Ectodermal cell (in vitro differentiated cells): Measurements from ENCODE around the gene CFAP299.
"Not testable (repeated sequence)": the region's sequence is repeated elsewhere in the genome, so short reads cannot be mapped to it uniquely, and the experiment has no call there.

Experiments
- H3K27ac ChIP-seq: 2 replicates; pipeline ENCODE4 v1.7.0; 2013; ENCODE audit warnings: mild to moderate bottlenecking, low read depth, low read length; ENCODE audit not compliant: insufficient read depth, poor library complexity, severe bottlenecking
- H3K27me3 ChIP-seq: 2 replicates; pipeline ENCODE4 v1.7.0; 2013; ENCODE audit warnings: mild to moderate bottlenecking, low read length; ENCODE audit not compliant: insufficient read depth, control insufficient read depth, poor library complexity, severe bottlenecking
- H3K36me3 ChIP-seq: one replicate; pipeline ENCODE4 v1.7.0; 2013; ENCODE audit warnings: low read length; ENCODE audit not compliant: control insufficient read depth, insufficient read depth
- H3K4me1 ChIP-seq: one replicate; pipeline ENCODE4 v1.7.0; 2013; ENCODE audit warnings: low read length; ENCODE audit not compliant: control insufficient read depth, insufficient read depth
- H3K4me3 ChIP-seq: 2 replicates; pipeline ENCODE4 v1.7.0; 2013; ENCODE audit warnings: low read depth, low read length, control low read depth; ENCODE audit not compliant: insufficient read depth
- H3K9me3 ChIP-seq: 2 replicates; pipeline ENCODE4 v1.7.0; 2013; ENCODE audit warnings: mild to moderate bottlenecking, low read length, moderate library complexity; ENCODE audit not compliant: control insufficient read depth
- WGBS, 2 experiments: methylation state at CpG; one replicate each; pipeline ENCODE4 v1.1.7; 2013; ENCODE audit warnings: missing lambda C conversion rate in 2 of 2; 5-methylcytosine and 5-hydroxymethylcytosine counted together

CFAP299 gene

GRCh38 chr4:80322716-80323115, 12.8 kb upstream of the CFAP299 start:
- H3K27ac ChIP-seq: no peak overlapping the region
- no peaks in the 10 kb centered on the region for H3K9me3 ChIP-seq
- H3K4me1 ChIP-seq: no peaks in the 10 kb centered on the region
- peaks cover 4% of the 10 kb centered on the region for H3K27me3 ChIP-seq
- H3K4me3 ChIP-seq: no peak overlapping the region
- H3K36me3 ChIP-seq: no peaks in the 10 kb centered on the region

DNA sequence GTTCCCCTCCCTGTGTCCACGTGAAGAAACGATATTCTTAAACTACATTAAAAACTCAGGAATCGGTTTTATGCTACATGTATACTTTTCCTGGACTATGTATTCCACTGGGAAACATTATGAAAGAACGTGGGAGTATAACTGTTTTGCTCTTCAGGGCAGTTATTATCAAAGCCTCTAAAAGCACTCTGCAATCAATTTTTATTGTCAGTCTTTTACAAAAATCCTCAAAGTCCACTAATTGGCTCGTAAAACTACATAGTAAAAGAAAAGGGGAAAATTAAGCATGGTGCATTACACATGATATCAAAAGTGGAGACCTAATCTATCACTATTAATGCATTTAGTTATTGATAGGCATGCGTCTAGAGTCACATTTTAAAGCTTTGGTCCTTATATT, 11.4 kb upstream of the CFAP299 start:
- no peaks in the 10 kb centered on the region for H3K27me3 ChIP-seq
- no peak overlapping the region for H3K4me3 ChIP-seq
- no peaks in the 10 kb centered on the region for H3K9me3 ChIP-seq
- no peak overlapping the region for H3K27ac ChIP-seq
- no peaks in the 10 kb centered on the region for H3K4me1 ChIP-seq
- no peaks in the 10 kb centered on the region for H3K36me3 ChIP-seq
- WGBS, 2 experiments: 93 to 96% methylated on average over 6 of the region's 6 CpGs

DNA sequence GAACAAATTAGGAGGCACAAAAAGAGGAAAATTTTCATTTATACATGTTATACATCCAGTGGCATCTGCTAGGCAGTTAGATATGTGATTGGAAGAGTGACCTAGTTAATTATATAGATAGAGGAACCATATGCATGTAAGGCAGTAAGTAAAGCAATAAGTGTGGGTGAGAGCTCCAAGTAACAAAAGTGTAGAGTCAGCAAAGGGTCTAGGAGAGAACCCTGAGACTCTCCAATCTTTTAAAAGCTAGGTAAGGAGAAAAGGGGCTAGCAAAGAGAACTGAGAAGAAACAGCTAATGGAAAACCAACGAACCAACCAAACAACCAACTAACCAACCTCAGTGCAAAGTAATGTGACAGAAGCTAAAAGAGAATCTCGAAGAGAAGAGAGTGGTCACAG, 3.8 kb upstream of the CFAP299 start:
- Histone ChIP-seq H3K27me3 (peaks cover 47% of the 10 kb centered on the region), H3K4me3 (no peak overlapping the region), H3K27ac (no peak overlapping the region), H3K4me1 (no peaks in the 10 kb centered on the region), H3K36me3 (no peaks in the 10 kb centered on the region), H3K9me3 (no peaks in the 10 kb centered on the region)
- WGBS, 2 experiments: 78 to 86% methylated on average over 2 of the region's 2 CpGs

- no peaks in the 10 kb centered on the region for H3K9me3 ChIP-seq
- peaks cover 50% of the 10 kb centered on the region for H3K27me3 ChIP-seq
- H3K4me1 ChIP-seq: no peaks in the 10 kb centered on the region
- 88 to 89% methylated on average over 3 to 4 of the region's 4 CpGs for WGBS, 2 experiments
- no peaks in the 10 kb centered on the region for H3K36me3 ChIP-seq
- no peak overlapping the region for H3K27ac ChIP-seq
- H3K4me3 ChIP-seq: no peak overlapping the region
Measured at GRCh38 chr4:80333121-80333520, 2.4 kb upstream of the CFAP299 start.

DNA sequence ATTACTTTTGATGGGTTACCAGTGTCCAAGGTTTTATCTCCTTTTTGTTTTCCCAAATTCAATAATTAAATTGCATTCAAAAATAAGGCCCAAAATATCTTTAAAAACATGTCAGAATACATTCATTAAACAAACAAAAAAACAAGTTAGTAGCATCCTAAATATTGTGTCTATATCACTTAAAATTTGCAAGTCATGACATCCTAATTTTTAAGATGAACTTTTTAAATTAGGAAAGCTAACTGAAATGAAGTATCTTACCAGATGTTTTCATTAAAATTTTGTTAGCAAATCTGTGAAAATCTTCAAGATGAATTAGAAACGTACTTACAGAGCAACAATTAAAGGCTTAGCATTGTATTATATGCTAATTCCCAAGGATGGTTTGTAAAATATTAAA, 962 bp upstream of the CFAP299 start:
- no peaks in the 10 kb centered on the region for H3K4me1 ChIP-seq
- H3K27ac ChIP-seq: no peak overlapping the region
- peaks cover 50% of the 10 kb centered on the region for H3K27me3 ChIP-seq
- H3K36me3 ChIP-seq: no peaks in the 10 kb centered on the region
- WGBS, 2 experiments: 88% methylated on average over 1 of the region's 1 CpG; no CpG with 5 or more reads in 1 of the 2 experiments
- no peaks in the 10 kb centered on the region for H3K9me3 ChIP-seq
- H3K4me3 ChIP-seq: no peak overlapping the region

GRCh38 chr4:80335226-80335553, 340 bp upstream of the CFAP299 start:
- no peaks in the 10 kb centered on the region for H3K4me1 ChIP-seq
- H3K27me3 ChIP-seq: peaks cover 50% of the 10 kb centered on the region
- no peak overlapping the region for H3K27ac ChIP-seq
- no peaks in the 10 kb centered on the region for H3K9me3 ChIP-seq
- peak overlapping the region; percentile 68 for H3K4me3 ChIP-seq
- WGBS, 2 experiments: 17 to 23% methylated on average over 3 of the region's 3 CpGs
- no peaks in the 10 kb centered on the region for H3K36me3 ChIP-seq

GRCh38 chr4:80336582-80336981, 1.1 kb downstream of the CFAP299 start:
- Histone ChIP-seq H3K27ac (no peak overlapping the region), H3K4me1 (no peaks in the 10 kb centered on the region), H3K4me3 (no peak overlapping the region), H3K27me3 (peaks cover 44% of the 10 kb centered on the region), H3K36me3 (no peaks in the 10 kb centered on the region), H3K9me3 (no peaks in the 10 kb centered on the region)
- 19 to 26% methylated on average over 10 of the region's 10 CpGs for WGBS, 2 experiments

GRCh38 chr4:80340036-80340435, 4.5 kb downstream of the CFAP299 start:
- Histone ChIP-seq H3K27ac (no peak overlapping the region), H3K9me3 (no peaks in the 10 kb centered on the region), H3K4me1 (no peaks in the 10 kb centered on the region), H3K27me3 (peaks cover 13% of the 10 kb centered on the region), H3K4me3 (no peak overlapping the region), H3K36me3 (no peaks in the 10 kb centered on the region)
- WGBS, 2 experiments: 85 to 92% methylated on average over 2 of the region's 2 CpGs

GRCh38 chr4:80342684-80343083, 7.2 kb downstream of the CFAP299 start:
- not testable (repeated sequence) for H3K27ac ChIP-seq, H3K36me3 ChIP-seq, H3K27me3 ChIP-seq, H3K9me3 ChIP-seq, H3K4me3 ChIP-seq, H3K4me1 ChIP-seq

DNA sequence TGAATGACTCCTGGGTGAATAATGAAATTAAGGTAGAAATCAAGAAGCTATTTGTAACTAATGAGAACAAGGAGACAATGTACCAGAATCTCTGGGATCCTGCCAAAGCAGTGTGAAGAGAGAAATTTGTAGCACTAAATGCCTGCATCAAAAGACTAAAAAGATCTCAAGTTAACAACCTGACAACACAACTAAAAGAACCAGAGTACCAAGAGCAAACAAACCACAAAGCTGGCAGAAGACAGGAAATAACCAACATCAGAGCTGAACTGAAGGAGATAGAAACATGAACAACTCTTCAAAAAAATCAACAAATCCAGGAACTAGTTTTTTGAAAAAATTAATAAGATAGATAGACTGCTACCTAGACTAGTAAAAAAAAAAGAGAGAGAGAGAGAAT, 8.4 kb downstream of the CFAP299 start:
- Histone ChIP-seq H3K27ac (no peak overlapping the region), H3K36me3 (no peaks in the 10 kb centered on the region), H3K9me3 (no peaks in the 10 kb centered on the region), H3K27me3 (no peaks in the 10 kb centered on the region), H3K4me3 (no peak overlapping the region), H3K4me1 (no peaks in the 10 kb centered on the region)

- WGBS, 2 experiments: 40 to 62% methylated on average over 2 to 3 of the region's 3 CpGs
- H3K9me3 ChIP-seq: no peaks in the 10 kb centered on the region
Measured at GRCh38 chr4:80360084-80360483, 24.6 kb downstream of the CFAP299 start.

More at GRCh38 chr4:80360084-80360483, 24.6 kb downstream of the CFAP299 start:
- no peak overlapping the region for H3K4me3 ChIP-seq
- H3K27me3 ChIP-seq: no peaks in the 10 kb centered on the region
- H3K4me1 ChIP-seq: no peaks in the 10 kb centered on the region
- no peak overlapping the region for H3K27ac ChIP-seq
- H3K36me3 ChIP-seq: no peaks in the 10 kb centered on the region
